ENCODE data around the gene SLC22A31.
"Not testable (repeated sequence)": the region's sequence is repeated elsewhere in the genome, so short reads cannot be mapped to it uniquely, and the experiment has no call there.

Gene SLC22A31

GRCh38 chr16:89166696-89167424 lies 33.5 kb downstream of the SLC22A31 start:
- no peak for FAIRE-seq

GRCh38 chr16:89165681-89165979 lies 34.7 kb downstream of the SLC22A31 start:
- FAIRE-seq; DNase-seq (ENCODE audit: low spot score): not testable (repeated sequence)

More at GRCh38 chr16:89166696-89167424, 33.5 kb downstream of the SLC22A31 start:
- DNase-seq (ENCODE audit: low spot score): no peak

- DNase-seq (ENCODE audit: low spot score) (no peak), FAIRE-seq (no peak)
Measured at GRCh38 chr16:89164847-89165680, 35.3 kb downstream of the SLC22A31 start.

GRCh38 chr16:89164436-89164835 lies 35.9 kb downstream of the SLC22A31 start:
- DNase-seq (ENCODE audit: low spot score) (no peak), FAIRE-seq (no peak)

GRCh38 chr16:89163297-89163696 lies 37.0 kb downstream of the SLC22A31 start:
- DNase-seq (ENCODE audit: low spot score) (no peak), FAIRE-seq (no peak)

GRCh38 chr16:89161763-89162713 lies 38.3 kb downstream of the SLC22A31 start:
- FAIRE-seq (no peak), DNase-seq (ENCODE audit: low spot score) (no peak)

- no peak for FAIRE-seq
Measured at GRCh38 chr16:89160977-89161701, 39.2 kb downstream of the SLC22A31 start.

GRCh38 chr16:89159850-89160354 lies 40.4 kb downstream of the SLC22A31 start:
- no peak for DNase-seq (ENCODE audit: low spot score)
- no peak for FAIRE-seq

More at GRCh38 chr16:89160977-89161701, 39.2 kb downstream of the SLC22A31 start:
- DNase-seq (ENCODE audit: low spot score): no peak

- FAIRE-seq (no peak), DNase-seq (ENCODE audit: low spot score) (no peak)
Measured at GRCh38 chr16:89159066-89159849, 41.1 kb downstream of the SLC22A31 start.

- DNase-seq (ENCODE audit: low spot score) (no peak), FAIRE-seq (no peak)
Measured at GRCh38 chr16:89157778-89158177, 42.6 kb downstream of the SLC22A31 start.

- FAIRE-seq (no peak), DNase-seq (ENCODE audit: low spot score) (no peak)
Measured at GRCh38 chr16:89156740-89157645, 43.3 kb downstream of the SLC22A31 start.

GRCh38 chr16:89155851-89156739 lies 44.2 kb downstream of the SLC22A31 start:
- DNase-seq (ENCODE audit: low spot score): no peak
- no peak for FAIRE-seq

- no peak for DNase-seq (ENCODE audit: low spot score)
- no peak for FAIRE-seq
Measured at GRCh38 chr16:89155184-89155679, 45.1 kb downstream of the SLC22A31 start.

- no peak for DNase-seq (ENCODE audit: low spot score)
- FAIRE-seq: no peak
Measured at GRCh38 chr16:89154390-89155183, 45.8 kb downstream of the SLC22A31 start.

GRCh38 chr16:89153848-89154271 lies 46.5 kb downstream of the SLC22A31 start:
- no peak for FAIRE-seq

GRCh38 chr16:89152831-89153700 lies 47.3 kb downstream of the SLC22A31 start:
- no peak for FAIRE-seq
- DNase-seq (ENCODE audit: low spot score): no peak

More at GRCh38 chr16:89153848-89154271, 46.5 kb downstream of the SLC22A31 start:
- DNase-seq (ENCODE audit: low spot score): no peak

Data from RCC 7860 (cell line).